ENCODE measurements around the gene MGAT5B.
"Not testable (repeated sequence)": the region's sequence is repeated elsewhere in the genome, so short reads cannot be mapped to it uniquely, and the experiment has no call there.

MGAT5B gene

DNA sequence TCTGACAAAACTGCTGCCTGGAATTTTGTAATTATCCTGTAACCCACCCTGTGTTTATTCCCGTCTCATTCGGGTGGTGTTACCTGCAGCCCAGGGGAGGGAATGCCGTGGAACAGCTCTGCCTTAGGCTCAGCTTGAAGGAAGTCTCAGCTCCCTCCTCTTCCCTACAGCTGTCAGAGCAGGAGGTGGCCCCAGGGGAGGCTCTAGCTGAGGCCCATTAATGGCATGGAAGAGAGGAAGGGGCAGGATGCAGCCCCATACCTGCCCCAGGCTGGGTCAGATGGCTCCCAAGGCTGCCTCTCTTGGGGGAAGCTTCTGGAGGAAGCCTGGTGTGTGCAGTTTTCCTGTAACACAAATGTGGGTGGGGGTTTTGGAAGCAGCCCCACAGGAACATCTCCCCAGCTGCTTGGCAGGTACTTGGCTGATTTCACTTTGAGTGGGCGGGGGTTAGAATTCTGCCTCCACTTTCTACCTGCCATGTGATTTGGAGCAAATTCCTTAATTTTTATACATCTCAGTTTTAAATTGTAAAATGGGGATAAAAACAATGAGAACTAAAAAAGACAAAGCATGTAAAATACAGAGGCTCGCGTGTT is 103.9 kb downstream of the MGAT5B start:
- ChIA-PET POLR2A (ENCODE audit: low non-redundant PET) (no interaction called here), CTCF (interaction anchor here (0.7 to 2.1 kb wide), 2 partner anchors 84 to 104 kb away, joined by 3 to 7 read pairs; partner anchors contain the start of gene MGAT5B)
- DNase-seq (ENCODE audit: low spot score) = no peak
- TF ChIP-seq, protein P1, sequence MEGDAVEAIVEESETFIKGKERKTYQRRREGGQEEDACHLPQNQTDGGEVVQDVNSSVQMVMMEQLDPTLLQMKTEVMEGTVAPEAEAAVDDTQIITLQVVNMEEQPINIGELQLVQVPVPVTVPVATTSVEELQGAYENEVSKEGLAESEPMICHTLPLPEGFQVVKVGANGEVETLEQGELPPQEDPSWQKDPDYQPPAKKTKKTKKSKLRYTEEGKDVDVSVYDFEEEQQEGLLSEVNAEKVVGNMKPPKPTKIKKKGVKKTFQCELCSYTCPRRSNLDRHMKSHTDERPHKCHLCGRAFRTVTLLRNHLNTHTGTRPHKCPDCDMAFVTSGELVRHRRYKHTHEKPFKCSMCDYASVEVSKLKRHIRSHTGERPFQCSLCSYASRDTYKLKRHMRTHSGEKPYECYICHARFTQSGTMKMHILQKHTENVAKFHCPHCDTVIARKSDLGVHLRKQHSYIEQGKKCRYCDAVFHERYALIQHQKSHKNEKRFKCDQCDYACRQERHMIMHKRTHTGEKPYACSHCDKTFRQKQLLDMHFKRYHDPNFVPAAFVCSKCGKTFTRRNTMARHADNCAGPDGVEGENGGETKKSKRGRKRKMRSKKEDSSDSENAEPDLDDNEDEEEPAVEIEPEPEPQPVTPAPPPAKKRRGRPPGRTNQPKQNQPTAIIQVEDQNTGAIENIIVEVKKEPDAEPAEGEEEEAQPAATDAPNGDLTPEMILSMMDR (conservative IDR thresholded peaks at IDR 0.05; ENCODE audit: low read depth) = no peak
- no peak overlapping the region for H3K27ac ChIP-seq

- H3K27ac ChIP-seq = no peak overlapping the region
- CTCF ChIA-PET = interaction anchor here (0.7 to 2.1 kb wide), 2 partner anchors 105 to 471 kb away, joined by 4 to 7 read pairs; partner anchors contain the start of gene MGAT5B
- no peak for DNase-seq (ENCODE audit: low spot score)
- POLR2A ChIA-PET (ENCODE audit: low non-redundant PET) = interaction anchor here (0.7 kb wide), 1 partner anchor 18 kb away, joined by 3 read pairs; no protein-coding TSS in a partner anchor
- TF ChIP-seq, protein P1 (conservative IDR thresholded peaks at IDR 0.05; ENCODE audit: low read depth) = no peak
These were observed 104.8 kb downstream of the MGAT5B start for GRCh38 chr17:76973040-76973439.

DNA sequence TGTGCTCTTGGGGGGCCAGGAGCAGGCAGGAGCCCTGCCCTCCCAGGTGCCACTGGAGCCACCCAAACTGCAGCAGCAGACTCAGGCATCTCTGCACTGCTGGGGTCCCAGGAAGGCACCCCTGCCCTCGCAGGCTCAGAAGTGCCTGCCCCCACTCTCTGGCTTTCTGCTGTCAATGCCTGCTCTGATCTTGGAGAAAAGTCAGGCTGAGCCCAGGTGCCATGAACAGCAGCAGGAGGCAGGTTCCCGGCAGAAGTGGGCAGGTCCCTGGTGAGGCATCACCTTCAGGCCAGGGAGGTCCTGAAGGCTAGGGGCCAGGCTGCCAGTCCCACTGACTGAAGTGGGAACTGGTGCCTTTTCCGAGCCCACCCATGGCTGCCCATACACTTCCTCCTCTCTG is 106.5 kb downstream of the MGAT5B start:
- H3K27ac ChIP-seq = no peak overlapping the region
- ChIA-PET CTCF (interaction anchor here (0.6 kb wide), 1 partner anchor 216 kb away, joined by 4 read pairs; no protein-coding TSS in a partner anchor), POLR2A (ENCODE audit: low non-redundant PET) (no interaction called here)
- DNase-seq (ENCODE audit: low spot score) = no peak
- TF ChIP-seq, protein P1 (conservative IDR thresholded peaks at IDR 0.05; ENCODE audit: low read depth) = no peak

DNA sequence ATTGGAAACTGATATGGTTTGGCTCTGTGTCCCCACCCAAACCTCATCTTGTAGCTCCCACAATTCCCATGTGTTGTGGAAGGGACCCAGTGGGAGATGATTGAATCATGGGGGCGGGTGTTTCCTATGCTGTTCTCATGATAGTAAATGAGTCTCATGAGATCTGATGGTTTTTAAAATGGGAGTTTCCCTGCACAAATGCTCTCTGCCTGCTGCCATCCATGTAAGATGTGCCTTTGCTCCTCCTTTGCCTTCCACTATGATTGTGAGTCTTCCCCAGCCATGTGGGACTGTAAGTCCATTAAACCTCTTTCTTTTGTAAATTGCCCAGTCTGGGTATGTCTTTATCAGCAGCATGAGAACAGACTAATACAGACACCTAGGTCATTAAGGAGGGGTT is 109.8 kb downstream of the MGAT5B start:
- POLR2A ChIA-PET (ENCODE audit: low non-redundant PET); H3K27ac ChIP-seq: not testable (repeated sequence)
- CTCF ChIA-PET = interaction anchor here (0.6 kb wide), 1 partner anchor 124 kb away, joined by 3 read pairs; no protein-coding TSS in a partner anchor

GRCh38 chr17:76981545-76982295 is 113.5 kb downstream of the MGAT5B start:
- TF ChIP-seq, protein P1 (conservative IDR thresholded peaks at IDR 0.05; ENCODE audit: low read depth) = no peak
- no peak for DNase-seq (ENCODE audit: low spot score)
- no peak overlapping the region for H3K27ac ChIP-seq
- POLR2A ChIA-PET (ENCODE audit: low non-redundant PET) = no interaction called here
- CTCF ChIA-PET = interaction anchor here (1.1 kb wide), 1 partner anchor 74 kb away, joined by 3 read pairs; no protein-coding TSS in a partner anchor

More for the DNA sequence above, 109.8 kb downstream of the MGAT5B start:
- DNase-seq (ENCODE audit: low spot score) = not testable (repeated sequence)

- no peak overlapping the region for H3K27ac ChIP-seq
- no peak for DNase-seq (ENCODE audit: low spot score)
- TF ChIP-seq, protein P1 (conservative IDR thresholded peaks at IDR 0.05; ENCODE audit: low read depth) = no peak
- ChIA-PET CTCF (interaction anchor here (1.1 kb wide), 1 partner anchor 73 kb away, joined by 3 read pairs; no protein-coding TSS in a partner anchor), POLR2A (ENCODE audit: low non-redundant PET) (no interaction called here)
These were observed 114.3 kb downstream of the MGAT5B start for GRCh38 chr17:76982408-76983074.

All from RWPE1 (cell line).